Transverse colon (tissue), 4 donors: ENCODE results near the gene STAP2. TPM values are rescaled to one million over a fixed set of nuclear protein-coding genes. Genes with fewer than 3 reads are reported as not detected.
A peak's percentile ranks its signal among the peaks of the same experiment; 100 is the strongest.

Experiments used
- DNase-seq: peaks from one replicate; pipeline ENCODE4 v3.0.0-alpha.2; 2019
- H3K27ac ChIP-seq, 4 donors: fragments of 200-600 bp; sonication (generic); 2 replicates each; pipeline ENCODE4 v1.5.1; 2016 to 2018; ENCODE audit warnings: inconsistent platforms in 4 of 4
- H3K27me3 ChIP-seq: fragments of 200-600 bp; sonication (generic); 2 replicates; pipeline ENCODE4 v1.5.1; 2017; ENCODE audit warnings: inconsistent platforms
- H3K36me3 ChIP-seq, 4 donors: fragments of 200-600 bp; sonication (generic); 2 replicates each; pipeline ENCODE4 v1.5.1; 2017 to 2019; ENCODE audit warnings: inconsistent platforms in 4 of 4
- H3K4me1 ChIP-seq, 4 donors: fragments of 200-600 bp; sonication (generic); 2 replicates each; pipeline ENCODE4 v1.5.1; 2017 to 2020; ENCODE audit warnings: inconsistent platforms in 4 of 4
- H3K4me3 ChIP-seq, 4 donors: fragments of 200-600 bp; sonication (generic); 1 replicate in 1 of 4; 2 replicates in 3 of 4; pipeline versions ENCODE4 v1.5.1 to v1.6.1; 2017 to 2019; ENCODE audit warnings: inconsistent platforms in 4 of 4
- H3K9me3 ChIP-seq, 2 donors: fragments of 200-600 bp; sonication (generic); 2 replicates each; pipeline ENCODE4 v1.5.1; 2017 to 2019; ENCODE audit warnings: inconsistent platforms in 2 of 2
- EP300 ChIP-seq: sonication (generic); formaldehyde crosslinking; IDR thresholded peaks from one replicate; pipeline ENCODE4 v1.6.1; 2017; ENCODE audit warnings: antibody characterized with exemption, low read depth
- POLR2A ChIP-seq: fragments of 450-650 bp; IDR thresholded peaks from one replicate; pipeline ENCODE4 v1.6.1; 2016; ENCODE audit warnings: antibody characterized with exemption, mild to moderate bottlenecking, moderate library complexity
- POLR2AphosphoS5 ChIP-seq, 3 donors: sonication (generic); formaldehyde crosslinking; IDR thresholded peaks; one replicate each; pipeline ENCODE4 v1.6.1; 2016; ENCODE audit warnings: antibody characterized with exemption in 3 of 3
- WGBS, 2 donors: methylation state at CpG; one replicate each; pipeline ENCODE4 v1.1.5; 2018; ENCODE audit warnings: low coverage in 1 of 2; 5-methylcytosine and 5-hydroxymethylcytosine counted together
- in situ Hi-C, 4 donors: fragments of 200-750 bp; cut with MboI; loops; one replicate each; pipeline versions ENCODE4 v1.15.0 to v1.15.1; 2017; ENCODE audit warnings: low sequenced_read_pairs in 3 of 4, low pct_ligation_motif_present in 1 of 4, low pct_unique_long_range_greater_than_20kb in 1 of 4
- intact Hi-C: fragments of 100-400 bp; cut with DNase I; formaldehyde crosslinking; loops from one replicate; pipeline ENCODE4 v1.15.1; 2023; ENCODE audit warnings: low total_unique reads
- total RNA-seq, 4 donors: library from RNA; depleted of rRNA; stranded (reverse); fragments of >200 nt; gene quantifications; one replicate each; pipeline ENCODE4 v1.1.0, GENCODE V29; 2016
- TF ChIP-seq, protein P1 (sequence below), 5 experiments: fragments of 200-600 bp in 3 of 5; fragments of 450-650 bp in 2 of 5; sonication (generic) in 3 of 5; IDR thresholded peaks; 1 replicate in 2 of 5; 2 replicates in 3 of 5; pipeline ENCODE4 v1.5.1; 2016 to 2017; ENCODE audit warnings: antibody characterized with exemption in 5 of 5, inconsistent platforms in 3 of 5, mild to moderate bottlenecking in 2 of 5, moderate library complexity in 1 of 5

Gene STAP2
- total RNA-seq, 4 donors from 2014 or later = 146 to 680 (median 245) TPM

DNA sequence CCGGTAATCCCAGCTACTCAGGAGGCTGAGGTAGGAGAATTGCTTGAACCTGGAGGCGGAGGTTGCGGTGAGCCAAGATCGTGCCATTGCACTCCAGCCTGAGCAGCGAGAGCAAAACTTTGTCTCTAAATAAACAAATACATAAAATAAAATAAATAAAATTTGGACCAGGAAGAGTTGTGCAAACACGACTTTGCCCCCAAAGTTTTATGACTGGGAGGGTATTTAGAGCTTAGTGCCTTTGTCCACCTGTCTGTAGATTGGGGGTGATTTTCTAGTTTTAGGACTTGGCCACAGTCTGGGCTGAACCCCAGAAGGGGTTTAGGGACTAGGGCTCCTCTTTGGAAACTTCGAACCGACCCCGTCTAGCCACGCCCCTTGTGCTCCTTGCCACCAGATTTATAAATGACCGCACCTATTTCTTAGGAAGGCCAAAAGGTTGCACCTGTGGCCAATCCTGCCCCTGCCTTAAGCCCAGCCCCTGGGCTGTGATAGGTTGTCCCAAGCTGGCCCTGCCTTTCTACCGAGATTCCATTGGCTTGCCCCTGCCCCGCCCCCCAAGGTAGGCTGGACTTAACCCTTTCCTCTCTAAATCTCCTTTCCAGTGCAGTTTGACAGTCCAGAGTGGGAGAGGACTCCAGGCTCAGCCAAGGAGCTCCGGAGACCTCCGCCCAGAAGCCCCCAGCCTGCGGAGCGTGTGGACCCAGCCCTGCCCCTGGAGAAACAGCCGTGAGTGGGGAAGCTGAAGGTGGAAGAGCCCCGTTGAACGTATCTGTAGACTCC is 54.3 kb downstream of the STAP2 start:
- intact Hi-C loops (no loop called here), in situ Hi-C loops (no loop called here)
- 20 to 27% methylated on average over 1 to 20 of the region's 20 CpGs for WGBS, 2 donors
- H3K27ac ChIP-seq = peak overlapping the region; percentile 69 to 87 (median 78)
- DNase-seq = peak; percentile 90
- peaks cover 0 to 23% (median 13%) of the 10 kb centered on the region in 4 donors for H3K4me1 ChIP-seq
- H3K9me3 ChIP-seq = no peaks in the 10 kb centered on the region
- no peaks in the 10 kb centered on the region for H3K36me3 ChIP-seq
- peaks cover 45% of the 10 kb centered on the region for H3K27me3 ChIP-seq
- TF ChIP-seq POLR2AphosphoS5 (IDR thresholded peaks at IDR 0.05) = peak; percentile 21 to 63 (median 60)
- peak; percentile 62 for TF ChIP-seq POLR2A
- TF ChIP-seq, protein P1, sequence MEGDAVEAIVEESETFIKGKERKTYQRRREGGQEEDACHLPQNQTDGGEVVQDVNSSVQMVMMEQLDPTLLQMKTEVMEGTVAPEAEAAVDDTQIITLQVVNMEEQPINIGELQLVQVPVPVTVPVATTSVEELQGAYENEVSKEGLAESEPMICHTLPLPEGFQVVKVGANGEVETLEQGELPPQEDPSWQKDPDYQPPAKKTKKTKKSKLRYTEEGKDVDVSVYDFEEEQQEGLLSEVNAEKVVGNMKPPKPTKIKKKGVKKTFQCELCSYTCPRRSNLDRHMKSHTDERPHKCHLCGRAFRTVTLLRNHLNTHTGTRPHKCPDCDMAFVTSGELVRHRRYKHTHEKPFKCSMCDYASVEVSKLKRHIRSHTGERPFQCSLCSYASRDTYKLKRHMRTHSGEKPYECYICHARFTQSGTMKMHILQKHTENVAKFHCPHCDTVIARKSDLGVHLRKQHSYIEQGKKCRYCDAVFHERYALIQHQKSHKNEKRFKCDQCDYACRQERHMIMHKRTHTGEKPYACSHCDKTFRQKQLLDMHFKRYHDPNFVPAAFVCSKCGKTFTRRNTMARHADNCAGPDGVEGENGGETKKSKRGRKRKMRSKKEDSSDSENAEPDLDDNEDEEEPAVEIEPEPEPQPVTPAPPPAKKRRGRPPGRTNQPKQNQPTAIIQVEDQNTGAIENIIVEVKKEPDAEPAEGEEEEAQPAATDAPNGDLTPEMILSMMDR (IDR thresholded peaks at IDR 0.05) = no peak
- TF ChIP-seq EP300 = no peak
- H3K4me3 ChIP-seq = peak overlapping the region in 3 of 4 donors; percentile 32 to 63 (median 61)

DNA sequence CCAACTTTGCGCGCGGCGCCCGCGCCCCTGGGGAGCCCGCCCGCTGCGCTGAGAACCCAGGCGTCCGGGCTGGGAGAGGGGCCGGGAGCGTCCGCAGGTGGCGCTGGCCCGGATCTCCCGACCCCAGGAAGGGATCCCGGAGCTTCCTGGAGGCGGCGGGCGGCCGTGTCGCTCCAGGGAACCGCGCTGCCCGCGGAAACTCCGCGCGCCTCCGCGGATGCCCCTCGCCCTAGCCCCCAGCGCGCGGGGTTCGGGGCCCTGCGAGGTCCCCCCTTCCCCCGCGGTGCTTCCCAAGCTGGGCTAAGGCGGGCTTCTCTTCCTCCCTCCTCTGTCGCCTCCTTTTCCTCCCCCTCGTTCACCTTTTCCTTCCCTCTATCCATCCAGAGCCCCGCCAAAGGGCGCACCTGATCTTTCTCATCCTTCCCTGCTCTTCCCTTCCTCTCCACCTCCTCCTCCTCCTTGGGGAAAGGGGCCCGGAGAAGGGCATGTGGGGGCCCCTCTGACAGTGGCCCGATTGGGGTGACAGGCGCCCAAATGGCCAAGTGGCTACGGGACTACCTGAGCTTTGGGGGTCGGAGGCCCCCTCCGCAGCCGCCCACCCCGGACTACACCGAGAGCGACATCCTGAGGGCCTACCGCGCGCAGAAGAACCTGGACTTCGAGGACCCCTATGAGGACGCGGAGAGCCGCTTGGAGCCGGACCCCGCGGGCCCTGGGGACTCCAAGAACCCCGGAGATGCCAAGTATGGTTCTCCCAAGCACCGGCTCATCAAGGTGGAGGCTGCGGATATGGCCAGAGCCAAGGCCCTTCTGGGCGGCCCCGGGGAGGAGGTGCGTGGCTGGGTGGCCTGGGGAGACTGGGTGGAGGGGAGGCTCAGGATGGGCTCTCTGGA is 58.9 kb downstream of the STAP2 start:
- WGBS, 2 donors = 9% methylated on average over 54 of the region's 71 CpGs; no CpG with 5 or more reads in 1 of the 2 donors
- Histone ChIP-seq H3K27ac (no peak overlapping the region), H3K4me1 (peaks cover 4 to 21% (median 15%) of the 10 kb centered on the region in 4 donors), H3K9me3 (no peaks in the 10 kb centered on the region), H3K4me3 (peak overlapping the region in 3 of 4 donors; percentile 1 to 43 (median 28)), H3K36me3 (no peaks in the 10 kb centered on the region), H3K27me3 (peaks cover 67% of the 10 kb centered on the region)
- DNase-seq = no peak
- in situ Hi-C loops (loop anchor here in 1 of 4 donors (10.0 kb wide), 1 partner anchor 75 kb away; no protein-coding TSS in a partner anchor), intact Hi-C loops (no loop called here)
- no peak for TF ChIP-seq EP300
- TF ChIP-seq, protein P1 (IDR thresholded peaks at IDR 0.05) = no peak
- TF ChIP-seq POLR2AphosphoS5 (IDR thresholded peaks at IDR 0.05) = no peak
- no peak for TF ChIP-seq POLR2A

DNA sequence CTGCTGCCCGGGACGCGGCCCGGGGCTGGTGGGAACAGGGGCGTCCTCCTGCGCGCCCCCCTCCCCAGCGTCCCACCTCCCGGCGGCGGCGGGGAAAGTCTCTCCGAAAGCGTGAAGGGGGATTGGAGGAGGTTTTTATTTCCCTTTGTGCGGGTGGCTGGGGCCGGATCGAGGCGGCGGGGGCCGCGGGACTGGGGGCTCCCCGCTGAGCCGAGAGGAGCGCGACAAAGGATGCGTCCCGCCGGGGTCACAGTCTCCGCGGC is 59.4 kb downstream of the STAP2 start:
- Histone ChIP-seq H3K4me3 (peak overlapping the region in 3 of 4 donors; percentile 1 to 43 (median 28)), H3K27me3 (peaks cover 65% of the 10 kb centered on the region), H3K36me3 (no peaks in the 10 kb centered on the region), H3K4me1 (peaks cover 4 to 21% (median 15%) of the 10 kb centered on the region in 4 donors), H3K27ac (no peak overlapping the region), H3K9me3 (no peaks in the 10 kb centered on the region)
- TF ChIP-seq EP300 (no peak), POLR2A (no peak), POLR2AphosphoS5 (IDR thresholded peaks at IDR 0.05) (no peak)
- TF ChIP-seq, protein P1 (IDR thresholded peaks at IDR 0.05) = no peak
- in situ Hi-C loops (loop anchor here in 1 of 4 donors (10.0 kb wide), 1 partner anchor 76 kb away; no protein-coding TSS in a partner anchor), intact Hi-C loops (no loop called here)
- DNase-seq = no peak
- WGBS, 2 donors = 6% methylated on average over 24 of the region's 30 CpGs; no CpG with 5 or more reads in 1 of the 2 donors
